Raji (cell line): ENCODE data around the gene LARGE1.

Experiments used
- POLR2A ChIP-seq: IDR thresholded peaks from 2 replicates; pipeline ENCODE4 v1.6.1; 2011; ENCODE audit warnings: low read depth, low read length, control low read depth; ENCODE audit not compliant: insufficient read depth

The LARGE1 gene

DNA sequence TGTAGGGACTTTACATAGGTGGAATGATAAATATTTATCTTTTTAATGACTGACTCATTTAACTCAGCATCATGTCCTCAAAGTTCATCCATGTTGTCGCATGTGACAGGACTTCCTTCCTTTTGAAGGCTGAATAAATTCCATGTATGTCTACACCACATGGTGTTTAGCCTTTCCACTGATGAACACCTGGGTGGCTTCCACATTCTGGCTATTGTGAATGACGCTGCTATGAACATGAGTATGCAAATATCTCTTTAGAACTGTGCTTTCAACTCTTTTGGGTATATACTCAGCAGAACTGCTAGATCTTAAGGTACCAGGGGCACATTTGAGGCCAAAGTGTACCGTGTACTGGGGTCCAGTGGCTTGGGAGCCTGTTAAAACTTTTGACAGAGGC lies 24.1 kb downstream of the LARGE1 start:
- TF ChIP-seq POLR2A = no peak

DNA sequence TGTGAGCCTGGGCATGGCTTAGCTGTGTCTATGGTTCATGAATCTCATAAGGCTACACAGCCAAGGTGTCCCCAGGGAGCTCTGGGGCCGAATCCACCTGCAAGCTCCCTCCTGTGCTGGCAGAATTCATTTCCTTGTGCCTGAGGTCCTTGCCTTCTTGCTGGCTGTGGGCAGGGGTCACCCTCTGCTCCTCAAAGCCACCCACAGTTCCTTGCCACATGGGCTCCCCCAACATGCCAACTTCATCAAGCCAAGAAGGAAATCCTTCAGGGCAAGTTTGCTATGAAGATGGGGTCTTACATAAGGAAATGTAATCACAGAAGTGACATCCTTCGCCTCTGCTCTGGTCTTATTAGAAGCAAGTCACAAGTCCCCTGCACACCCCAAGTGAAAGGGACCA lies 24.8 kb downstream of the LARGE1 start:
- no peak for TF ChIP-seq POLR2A

DNA sequence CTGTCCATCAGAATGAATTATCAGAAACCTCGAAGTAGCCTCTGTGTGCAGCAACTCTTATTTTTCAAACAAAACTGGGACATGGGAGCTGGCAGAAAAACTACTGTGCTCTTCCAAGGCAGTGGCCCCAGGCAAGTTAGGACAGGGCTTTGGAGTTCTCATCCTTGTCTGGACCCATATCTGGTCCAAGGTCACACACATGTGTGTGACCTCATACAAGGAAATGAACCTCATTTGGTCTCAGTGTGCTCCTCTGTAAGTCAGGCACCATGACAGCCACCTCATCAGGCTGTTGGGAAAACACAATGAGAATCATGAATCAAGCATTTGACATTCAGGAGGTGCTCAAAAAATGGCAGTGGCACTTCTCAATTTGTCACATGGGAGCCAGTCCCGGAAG lies 25.8 kb downstream of the LARGE1 start:
- no peak for TF ChIP-seq POLR2A

DNA sequence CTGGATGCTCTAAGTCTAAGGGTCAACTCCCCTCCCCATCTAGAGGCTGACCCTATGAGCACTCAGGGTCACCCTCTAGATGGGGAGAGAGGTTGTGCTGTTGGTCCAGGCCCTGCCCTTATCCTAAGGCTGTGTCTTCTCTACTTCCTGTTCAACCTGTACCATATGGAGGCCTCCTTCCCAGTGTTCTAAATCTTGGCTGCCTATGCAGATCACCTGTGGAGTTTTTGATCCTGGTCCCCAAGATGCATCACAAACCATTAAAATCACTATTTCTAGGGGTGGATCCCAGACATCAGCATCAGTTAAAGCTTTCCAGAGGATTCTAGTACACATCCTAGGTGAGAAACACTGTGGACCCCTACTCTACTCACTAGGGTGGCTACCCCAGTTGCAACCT lies 26.2 kb downstream of the LARGE1 start:
- TF ChIP-seq POLR2A = no peak

DNA sequence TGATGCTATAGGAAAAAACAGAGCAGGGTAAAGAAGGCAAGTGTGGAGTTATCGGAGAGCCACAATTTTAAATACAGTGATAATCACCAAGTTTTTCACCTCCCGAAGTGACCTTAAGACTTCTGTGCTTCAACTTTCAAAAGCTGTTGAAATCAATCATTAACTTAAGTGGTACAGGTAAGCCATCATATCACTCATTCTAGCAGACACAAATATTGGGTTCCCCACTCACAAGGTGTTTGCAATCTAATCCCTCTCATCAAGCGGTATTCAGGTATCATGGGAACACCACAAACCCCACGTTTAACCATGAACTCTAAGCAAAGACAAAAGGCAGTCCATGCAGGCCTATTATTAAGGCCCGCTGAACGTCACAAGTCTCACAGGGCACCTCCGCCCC lies 26.8 kb downstream of the LARGE1 start:
- TF ChIP-seq POLR2A = no peak

DNA sequence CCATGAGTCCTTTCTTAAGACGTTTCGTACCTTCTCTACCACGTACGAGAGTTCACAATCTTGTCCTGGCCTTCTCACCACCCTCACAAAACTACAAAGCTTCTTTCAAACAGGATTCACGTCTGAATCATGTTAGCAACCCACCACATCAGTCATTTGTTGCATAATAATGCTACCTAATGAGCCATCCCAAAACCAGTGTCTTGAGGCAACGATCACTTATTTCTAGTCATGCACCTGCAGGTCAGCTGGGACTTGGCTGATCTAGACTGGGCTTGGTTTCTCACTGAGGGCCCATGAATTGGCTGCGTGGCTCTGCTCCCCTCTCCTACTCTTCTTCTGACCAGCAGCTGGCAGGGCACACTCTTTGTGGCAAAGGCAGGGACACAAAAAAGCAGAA lies 28.3 kb downstream of the LARGE1 start:
- no peak for TF ChIP-seq POLR2A

DNA sequence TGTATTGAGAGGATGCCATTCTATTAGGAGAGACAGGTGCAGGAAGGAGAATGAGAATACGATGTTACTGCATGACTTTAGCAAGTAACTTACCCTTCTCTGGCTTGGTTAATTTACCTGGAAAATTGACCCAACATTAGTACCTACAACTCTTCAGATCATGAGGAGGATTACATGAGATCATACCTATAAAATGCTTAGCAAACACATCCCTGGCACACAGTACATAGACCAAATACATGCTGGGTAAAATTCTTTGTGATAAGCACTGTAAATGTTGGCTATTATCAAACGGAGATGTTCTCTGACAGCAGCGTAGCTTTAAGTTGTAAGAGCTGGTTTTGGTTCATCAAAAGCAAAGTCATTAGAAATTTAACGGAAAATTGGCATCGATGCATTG lies 28.8 kb downstream of the LARGE1 start:
- no peak for TF ChIP-seq POLR2A

DNA sequence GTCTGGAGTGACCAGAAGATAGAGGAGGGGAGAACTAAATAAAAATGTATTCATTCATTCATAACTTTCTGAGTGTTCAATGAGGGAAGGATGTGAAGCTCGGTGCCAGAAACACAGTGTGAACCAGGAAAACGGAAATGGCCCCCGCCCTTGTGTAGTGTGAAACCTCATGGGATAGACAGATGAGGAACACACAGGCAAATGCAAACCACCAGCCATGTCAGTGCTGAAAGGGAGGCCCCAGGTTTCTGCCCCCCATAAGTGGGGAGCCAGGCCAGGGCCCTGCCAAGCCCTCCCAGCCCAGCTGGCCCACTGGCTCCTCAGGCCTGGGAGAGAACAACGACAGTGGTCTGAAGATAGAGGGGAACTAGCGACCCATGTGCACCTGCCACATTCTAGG lies 30.5 kb downstream of the LARGE1 start:
- TF ChIP-seq POLR2A = no peak

DNA sequence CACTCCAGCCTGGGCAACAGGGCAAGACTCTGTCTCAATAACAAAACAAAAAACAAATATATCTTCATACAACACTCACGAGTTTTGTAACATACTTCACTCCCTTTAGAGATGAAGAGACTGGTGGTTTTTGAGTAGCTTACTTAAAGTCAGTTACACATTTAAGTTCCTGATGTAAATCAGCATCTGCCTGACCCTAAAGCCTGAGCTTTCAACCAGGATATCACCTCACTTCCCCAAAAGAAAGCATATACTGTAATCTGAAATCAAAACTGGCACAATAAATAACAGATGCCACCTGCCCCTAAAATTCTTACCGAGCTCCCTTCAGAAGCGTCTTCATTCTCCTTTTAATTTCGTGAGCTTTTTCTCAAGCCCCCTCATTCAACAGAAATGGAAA lies 31.5 kb downstream of the LARGE1 start:
- no peak for TF ChIP-seq POLR2A

DNA sequence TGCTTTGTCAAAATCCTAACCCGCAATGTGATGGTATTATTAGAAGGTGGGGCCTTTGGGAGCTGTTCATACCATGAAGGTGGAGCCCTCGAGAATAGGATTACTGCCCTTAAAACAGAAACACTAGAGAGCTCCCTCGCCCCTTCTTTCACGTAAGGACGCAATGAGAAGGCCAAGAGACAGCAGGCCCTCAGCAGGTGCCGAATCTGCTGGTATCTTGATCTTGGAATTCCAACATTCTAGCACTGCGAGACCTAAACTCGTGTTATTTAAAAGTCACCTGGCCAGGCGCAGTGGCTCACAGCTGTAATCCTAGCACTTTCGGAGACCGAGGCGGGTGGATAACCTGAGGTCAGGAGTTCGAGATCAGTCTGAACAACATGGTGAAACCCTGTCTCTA lies 33.1 kb downstream of the LARGE1 start:
- TF ChIP-seq POLR2A = no peak

DNA sequence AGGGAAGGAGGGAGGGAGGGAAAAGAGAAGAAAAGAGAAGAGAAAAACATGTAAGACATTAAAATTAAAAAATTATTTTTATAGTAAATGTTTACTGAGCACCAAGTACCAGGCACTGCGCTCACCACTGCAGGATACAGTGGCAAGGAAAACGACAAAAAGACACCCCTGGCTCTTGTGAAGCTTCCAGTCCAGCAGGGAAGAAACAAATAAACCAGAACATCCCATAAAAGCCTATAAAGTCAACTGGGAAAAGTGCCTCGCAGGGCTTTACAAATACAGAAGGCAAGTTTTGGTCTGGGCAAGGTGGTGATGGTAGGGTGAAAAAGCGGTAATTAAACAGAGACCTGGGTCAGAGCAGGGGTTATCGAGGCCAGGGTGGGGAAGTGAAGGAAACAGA lies 33.6 kb downstream of the LARGE1 start:
- no peak for TF ChIP-seq POLR2A

DNA sequence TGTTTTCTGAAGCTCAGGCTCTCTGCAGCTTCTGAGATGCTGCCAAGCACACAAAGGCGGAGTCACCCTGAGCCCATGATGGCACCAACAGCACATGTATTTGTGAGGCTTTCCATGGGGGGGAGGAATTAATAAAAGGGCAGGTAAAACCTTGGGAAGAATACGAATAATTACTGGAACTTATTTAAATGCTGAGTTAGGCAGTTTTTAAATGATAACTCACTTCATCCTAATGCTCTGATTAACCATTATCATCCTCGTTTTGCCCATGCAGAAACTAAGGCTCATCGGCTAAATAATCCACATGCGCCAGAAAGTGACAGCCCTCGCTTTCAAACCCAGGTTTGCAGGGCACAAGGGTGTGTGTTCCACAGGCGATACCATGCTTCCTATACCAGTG lies 35.4 kb downstream of the LARGE1 start:
- no peak for TF ChIP-seq POLR2A

DNA sequence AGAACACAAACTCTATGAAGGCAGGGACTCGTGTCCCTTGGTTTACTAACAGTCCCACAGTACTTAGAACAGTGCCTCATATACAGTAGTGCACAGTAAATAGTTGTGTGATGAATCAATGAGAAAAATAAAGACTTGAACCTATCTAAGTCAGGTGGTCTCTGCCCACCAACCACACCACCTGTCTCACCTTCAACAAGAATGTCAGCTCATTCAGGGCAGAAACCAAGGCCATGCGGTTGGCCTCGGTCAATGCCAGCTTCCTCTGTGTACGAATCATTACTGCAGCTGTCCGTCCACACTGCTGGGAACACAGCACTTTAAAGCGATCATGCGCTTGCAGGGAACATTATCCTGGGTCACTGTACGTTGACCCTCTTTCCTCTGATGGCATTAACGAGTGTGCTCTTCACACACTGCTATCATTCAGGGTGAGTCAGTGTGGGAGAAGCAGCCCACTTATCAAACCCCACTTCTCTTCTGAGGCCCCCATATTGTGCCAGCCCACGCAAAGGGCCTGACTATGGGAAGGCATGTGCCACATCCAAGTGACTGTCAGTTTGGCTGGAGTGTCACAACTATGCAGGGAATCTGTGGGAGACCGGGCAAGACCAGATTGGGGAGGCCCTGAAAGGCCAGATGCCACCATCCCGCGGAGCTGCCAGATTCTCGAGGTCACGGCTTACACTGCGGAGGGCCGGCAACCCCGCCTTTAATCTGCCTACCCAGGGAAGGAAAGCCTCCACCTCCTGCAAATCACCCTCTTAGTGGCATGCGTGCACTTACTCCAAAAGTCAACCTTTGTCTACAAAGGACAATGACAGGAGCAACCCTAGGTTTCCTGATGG lies 36.1 kb downstream of the LARGE1 start:
- TF ChIP-seq POLR2A = no peak

DNA sequence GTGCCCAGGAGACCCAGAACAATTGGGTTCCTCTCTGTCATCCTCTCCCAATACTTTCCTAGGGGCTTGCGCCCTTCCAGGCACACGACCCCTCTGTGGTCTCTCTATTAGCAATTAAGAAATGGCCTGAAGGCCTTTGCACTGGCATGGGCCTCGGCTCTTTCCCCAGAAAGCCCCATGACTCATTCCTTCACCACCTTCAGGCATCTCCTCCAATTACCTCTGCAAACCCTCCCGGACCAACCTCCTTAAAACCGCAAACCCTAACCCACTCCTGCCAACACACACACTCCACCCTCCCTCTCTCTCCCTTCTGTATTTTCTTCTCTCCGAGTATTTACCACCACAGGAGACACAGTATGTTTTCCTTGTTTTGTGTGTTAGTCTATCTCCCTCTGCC lies 36.7 kb downstream of the LARGE1 start:
- no peak for TF ChIP-seq POLR2A

DNA sequence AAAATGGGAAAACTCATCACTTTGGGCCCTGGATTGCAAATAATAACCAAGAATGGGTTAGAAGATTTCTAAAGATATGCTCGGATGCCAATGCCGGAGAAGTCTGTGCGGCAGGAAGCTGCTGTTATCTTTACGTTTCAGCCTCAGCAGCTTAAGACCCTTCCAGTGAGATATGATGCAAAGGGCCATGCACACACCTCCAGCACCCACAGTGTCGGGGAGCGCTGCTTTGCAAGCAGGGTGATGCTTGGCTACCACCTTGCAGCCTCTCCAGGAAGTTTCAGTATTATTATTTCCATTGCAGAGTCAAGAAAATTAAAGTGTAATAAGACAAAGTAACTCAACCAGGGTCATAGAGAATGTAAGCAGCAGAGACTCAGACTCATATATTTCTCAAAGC lies 37.3 kb downstream of the LARGE1 start:
- no peak for TF ChIP-seq POLR2A

DNA sequence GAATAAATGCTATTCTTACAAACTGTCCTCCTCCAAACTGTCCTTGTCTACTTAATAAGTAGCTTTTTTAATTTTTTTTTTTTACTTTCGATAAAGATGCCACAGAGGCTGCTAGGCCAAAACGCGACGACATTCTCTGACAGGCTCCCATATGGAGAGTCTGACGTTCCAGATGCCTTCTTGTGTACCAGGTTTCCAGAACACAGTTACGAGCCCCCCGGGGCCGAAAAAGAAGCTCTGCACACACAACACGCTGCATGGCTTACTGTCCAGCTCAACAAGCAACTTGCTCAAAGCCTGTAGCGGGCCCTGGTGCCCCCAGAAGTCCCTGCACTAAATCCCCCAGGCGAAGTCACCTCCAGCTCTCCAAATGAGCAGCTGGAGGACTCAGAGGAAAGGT lies 39.3 kb downstream of the LARGE1 start:
- no peak for TF ChIP-seq POLR2A

DNA sequence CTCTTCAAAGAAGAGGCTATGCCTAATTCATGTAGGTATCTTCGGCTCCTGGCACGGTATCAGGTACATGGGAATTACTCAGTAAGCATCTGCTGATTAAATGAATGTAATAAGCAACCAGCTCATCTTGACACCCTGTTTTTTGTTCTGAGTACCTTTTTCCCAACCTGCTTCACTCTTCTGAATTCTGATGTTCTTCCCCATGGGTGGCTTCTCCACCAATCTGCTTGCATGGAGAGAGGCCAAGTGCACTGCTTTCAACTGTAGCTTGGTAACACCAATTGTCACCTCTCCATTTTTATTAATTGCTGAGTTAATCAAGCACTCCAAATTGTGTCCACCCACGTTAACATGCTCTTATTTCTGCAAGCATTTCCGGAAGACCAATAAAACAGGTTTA lies 40.5 kb downstream of the LARGE1 start:
- TF ChIP-seq POLR2A = no peak
